ENCODE results near the gene PLEKHA7. TPM values are rescaled to one million over a fixed set of nuclear protein-coding genes. Genes with fewer than 3 reads are reported as not detected.
A peak's percentile ranks its signal among the peaks of the same experiment; 100 is the strongest.
"Not testable (repeated sequence)": the region's sequence is repeated elsewhere in the genome, so short reads cannot be mapped to it uniquely, and the experiment has no call there.

Gene PLEKHA7
- total and polyA plus RNA-seq, 2 experiments from 2014 or later: 40.8 to 167 TPM

GRCh38 chr11:16867097-16867496, 147.1 kb downstream of the PLEKHA7 start:
- Histone ChIP-seq H3K27ac (no peak overlapping the region), H3K4me1 (ENCODE audit: low read depth) (peaks cover 31% of the 10 kb centered on the region), H3K27me3 (no peaks in the 10 kb centered on the region), H3K4me3 (no peak overlapping the region), H3K9me3 (ENCODE audit: low read depth) (no peaks in the 10 kb centered on the region), H3K36me3 (no peaks in the 10 kb centered on the region)
- TF ChIP-seq CTCF (IDR thresholded peaks at IDR 0.05; ENCODE audit: low read depth, low read length): no peak
- no peak for DNase-seq (ENCODE audit: low read depth in 1 of 2, low spot score in 1 of 2)

- not testable (repeated sequence) for H3K27me3 ChIP-seq; H3K27ac ChIP-seq; H3K36me3 ChIP-seq; DNase-seq (ENCODE audit: low read depth in 1 of 2, low spot score in 1 of 2); H3K4me3 ChIP-seq; H3K9me3 ChIP-seq (ENCODE audit: low read depth)
- peaks cover 42% of the 10 kb centered on the region for H3K4me1 ChIP-seq (ENCODE audit: low read depth)
Observed at GRCh38 chr11:16864428-16864827, 149.8 kb downstream of the PLEKHA7 start.

- TF ChIP-seq CTCF (IDR thresholded peaks at IDR 0.05; ENCODE audit: low read depth, low read length): no peak
- H3K4me3 ChIP-seq: no peak overlapping the region
- H3K4me1 ChIP-seq (ENCODE audit: low read depth): peaks cover 51% of the 10 kb centered on the region
- H3K36me3 ChIP-seq: no peaks in the 10 kb centered on the region
- peak in 1 of 2 donors; percentile 47 for DNase-seq (ENCODE audit: low read depth in 1 of 2, low spot score in 1 of 2)
- H3K27me3 ChIP-seq: no peaks in the 10 kb centered on the region
- peak overlapping the region; percentile 50 for H3K27ac ChIP-seq
- no peaks in the 10 kb centered on the region for H3K9me3 ChIP-seq (ENCODE audit: low read depth)
Observed at GRCh38 chr11:16863389-16863788, 150.8 kb downstream of the PLEKHA7 start.

GRCh38 chr11:16862726-16863125, 151.5 kb downstream of the PLEKHA7 start:
- Histone ChIP-seq H3K9me3 (ENCODE audit: low read depth) (no peaks in the 10 kb centered on the region), H3K4me3 (no peak overlapping the region), H3K36me3 (no peaks in the 10 kb centered on the region), H3K27ac (peak overlapping the region; percentile 50), H3K4me1 (ENCODE audit: low read depth) (peaks cover 57% of the 10 kb centered on the region), H3K27me3 (no peaks in the 10 kb centered on the region)
- no peak for TF ChIP-seq CTCF (IDR thresholded peaks at IDR 0.05; ENCODE audit: low read depth, low read length)
- DNase-seq (ENCODE audit: low read depth in 1 of 2, low spot score in 1 of 2): no peak

GRCh38 chr11:16861862-16862261, 152.4 kb downstream of the PLEKHA7 start:
- Histone ChIP-seq H3K27ac (no peak overlapping the region), H3K27me3 (no peaks in the 10 kb centered on the region), H3K9me3 (ENCODE audit: low read depth) (no peaks in the 10 kb centered on the region), H3K36me3 (no peaks in the 10 kb centered on the region), H3K4me3 (no peak overlapping the region), H3K4me1 (ENCODE audit: low read depth) (peaks cover 66% of the 10 kb centered on the region)
- DNase-seq (ENCODE audit: low read depth in 1 of 2, low spot score in 1 of 2): no peak
- TF ChIP-seq CTCF (IDR thresholded peaks at IDR 0.05; ENCODE audit: low read depth, low read length): no peak

GRCh38 chr11:16860617-16861016, 153.6 kb downstream of the PLEKHA7 start:
- Histone ChIP-seq H3K27ac (no peak overlapping the region), H3K27me3 (no peaks in the 10 kb centered on the region), H3K4me1 (ENCODE audit: low read depth) (peaks cover 78% of the 10 kb centered on the region), H3K36me3 (no peaks in the 10 kb centered on the region), H3K4me3 (no peak overlapping the region), H3K9me3 (ENCODE audit: low read depth) (no peaks in the 10 kb centered on the region)
- no peak for TF ChIP-seq CTCF (IDR thresholded peaks at IDR 0.05; ENCODE audit: low read depth, low read length)
- peak; percentile 37 to 49 for DNase-seq (ENCODE audit: low read depth in 1 of 2, low spot score in 1 of 2)

All from cardiac muscle cell (in vitro differentiated cells and primary cell).